Ishikawa (cell line): ENCODE results near the gene H2AZ2.

Experiments
- CEBPB ChIP-seq: IDR thresholded peaks from 2 replicates; pipeline ENCODE4 v1.6.1; 2012
- CREB1 ChIP-seq: IDR thresholded peaks from 2 replicates; pipeline ENCODE4 v1.6.1; 2012; ENCODE audit warnings: low read depth
- EGR1 ChIP-seq: IDR thresholded peaks from 2 replicates; pipeline ENCODE4 v1.6.1; 2012
- EP300 ChIP-seq: IDR thresholded peaks from 2 replicates; pipeline ENCODE4 v1.6.1; 2012; ENCODE audit warnings: borderline replicate concordance
- FOXM1 ChIP-seq: IDR thresholded peaks from 2 replicates; pipeline ENCODE4 v1.6.1; 2012; ENCODE audit warnings: low read depth, borderline replicate concordance
- MAX ChIP-seq: IDR thresholded peaks from 2 replicates; pipeline ENCODE4 v1.6.1; 2012
- NFIC ChIP-seq: IDR thresholded peaks from 2 replicates; pipeline ENCODE4 v1.6.1; 2012
- RAD21 ChIP-seq: IDR thresholded peaks from 2 replicates; pipeline ENCODE4 v1.6.1; 2012; ENCODE audit warnings: low read depth
- REST ChIP-seq: IDR thresholded peaks from 2 replicates; pipeline ENCODE4 v1.6.1; 2012; ENCODE audit warnings: low read depth, mild to moderate bottlenecking
- TAF1 ChIP-seq: IDR thresholded peaks from 2 replicates; pipeline ENCODE4 v1.6.1; 2012; ENCODE audit warnings: low read depth, mild to moderate bottlenecking
- TCF12 ChIP-seq: IDR thresholded peaks from 2 replicates; pipeline ENCODE4 v1.6.1; 2012; ENCODE audit warnings: low read depth
- TEAD4 ChIP-seq: IDR thresholded peaks from 2 replicates; pipeline ENCODE4 v1.6.1; 2012
- USF1 ChIP-seq: IDR thresholded peaks from 2 replicates; pipeline ENCODE4 v1.6.1; 2012
- YY1 ChIP-seq: IDR thresholded peaks from 2 replicates; pipeline ENCODE4 v1.6.1; 2012; ENCODE audit warnings: low read depth
- ZBTB7A ChIP-seq: IDR thresholded peaks from 2 replicates; pipeline ENCODE4 v1.6.1; 2012; ENCODE audit warnings: low read depth

H2AZ2 gene

GRCh38 chr7:44797329-44798258 lies 50.3 kb downstream of the H2AZ2 start:
- no peak for TF ChIP-seq ZBTB7A

GRCh38 chr7:44796504-44797328 lies 51.2 kb downstream of the H2AZ2 start, which contains the start of gene PPIA:
PPIA (plus strand) TSS chr7:44796681; CDS start chr7:44796725, 44 bp downstream.
- peak; percentile 36; the same call in 1 of the 2 replicates for TF ChIP-seq EGR1
- peak; percentile 31; the same call in 1 of the 2 replicates for TF ChIP-seq CREB1
- TF ChIP-seq EP300: no peak
- peak; percentile 76 for TF ChIP-seq TEAD4
- peak; percentile 55 for TF ChIP-seq USF1
- no peak for TF ChIP-seq RAD21
- TF ChIP-seq CEBPB: no peak
- peak; percentile 62 for TF ChIP-seq TCF12
- no peak; the same call in 1 of the 2 replicates for TF ChIP-seq FOXM1
- peak; percentile 93 for TF ChIP-seq YY1
- no peak for TF ChIP-seq ZBTB7A
- TF ChIP-seq TAF1: peak; percentile 95
- peak; percentile 10; the same call in 1 of the 2 replicates for TF ChIP-seq NFIC
- TF ChIP-seq MAX: peak; percentile 98
- no peak for TF ChIP-seq REST

GRCh38 chr7:44796034-44796503 lies 51.8 kb downstream of the H2AZ2 start:
- TF ChIP-seq TEAD4 (peak; percentile 75), ZBTB7A (0 out of 2 replicates have a peak, but pooled peaks have one; percentile 30), TCF12 (no peak), EGR1 (peak; percentile 45), MAX (peak; percentile 88), CEBPB (no peak), YY1 (no peak), RAD21 (no peak)

GRCh38 chr7:44794331-44794730 lies 53.6 kb downstream of the H2AZ2 start:
- TF ChIP-seq EGR1 (no peak), FOXM1 (no peak), TCF12 (no peak), NFIC (no peak), ZBTB7A (no peak), YY1 (no peak), MAX (no peak), EP300 (no peak), USF1 (no peak), REST (no peak), RAD21 (no peak), CREB1 (no peak), TAF1 (no peak), TEAD4 (no peak), CEBPB (no peak)

- no peak for TF ChIP-seq CEBPB
- no peak for TF ChIP-seq TEAD4
- TF ChIP-seq USF1: no peak
- TF ChIP-seq RAD21: no peak
- TF ChIP-seq TCF12: no peak
- no peak for TF ChIP-seq FOXM1
- no peak for TF ChIP-seq EP300
- no peak for TF ChIP-seq ZBTB7A
- no peak for TF ChIP-seq EGR1
- TF ChIP-seq CREB1: no peak
Measured at GRCh38 chr7:44793919-44794318, 54.0 kb downstream of the H2AZ2 start.
